GM21825 (cell line): ENCODE measurements around the gene NFAM1.

Experiments
- ATAC-seq: cut with Tn5 transposase; IDR thresholded peaks from one replicate; pipeline ENCODE4 v1.9.1; 2021; ENCODE audit warnings: mild to moderate bottlenecking, moderate library complexity; ENCODE audit not compliant: unreplicated experiment

NFAM1 gene

GRCh38 chr22:42416671-42417230 lies 15.5 kb downstream of the NFAM1 start:
- no peak for ATAC-seq

- no peak for ATAC-seq
These were observed 17.5 kb downstream of the NFAM1 start for GRCh38 chr22:42414565-42415303.

GRCh38 chr22:42414021-42414420 lies 18.2 kb downstream of the NFAM1 start:
- no peak for ATAC-seq

- ATAC-seq = no peak
These were observed 19.4 kb downstream of the NFAM1 start for GRCh38 chr22:42412744-42413333.

- ATAC-seq = no peak
These were observed 21.5 kb downstream of the NFAM1 start for GRCh38 chr22:42410708-42411107.

- no peak for ATAC-seq
These were observed 23.2 kb downstream of the NFAM1 start for GRCh38 chr22:42408810-42409529.

- no peak for ATAC-seq
These were observed 23.9 kb downstream of the NFAM1 start for GRCh38 chr22:42408276-42408675.

GRCh38 chr22:42404266-42404665 lies 27.9 kb downstream of the NFAM1 start:
- no peak for ATAC-seq

- ATAC-seq = no peak
These were observed 30.5 kb downstream of the NFAM1 start for GRCh38 chr22:42401535-42402334.

GRCh38 chr22:42400811-42401534 lies 31.2 kb downstream of the NFAM1 start:
- no peak for ATAC-seq

- no peak for ATAC-seq
These were observed 32.6 kb downstream of the NFAM1 start for GRCh38 chr22:42399315-42400271.

GRCh38 chr22:42397332-42398249 lies 34.6 kb downstream of the NFAM1 start:
- no peak for ATAC-seq

GRCh38 chr22:42396621-42397331 lies 35.4 kb downstream of the NFAM1 start:
- no peak for ATAC-seq

- no peak for ATAC-seq
These were observed 43.1 kb downstream of the NFAM1 start for GRCh38 chr22:42389143-42389542.

GRCh38 chr22:42388130-42388797 lies 43.9 kb downstream of the NFAM1 start:
- no peak for ATAC-seq

- ATAC-seq = no peak
These were observed 44.6 kb downstream of the NFAM1 start for GRCh38 chr22:42387631-42388030.

GRCh38 chr22:42385696-42386095 lies 46.5 kb downstream of the NFAM1 start:
- no peak for ATAC-seq
